ENCODE measurements around the gene TMEM143. TPM values are rescaled to one million over a fixed set of nuclear protein-coding genes. Genes with fewer than 3 reads are reported as not detected.
A peak's percentile ranks its signal among the peaks of the same experiment; 100 is the strongest.

The TMEM143 gene
- total and polyA plus RNA-seq, 10 donors: 5.8 to 14.8 (median 9.1) TPM

GRCh38 chr19:48342841-48343540 lies 20.7 kb downstream of the TMEM143 start:
- no peaks in the 10 kb centered on the region for H3K27me3 ChIP-seq (replicated peaks in 1 of 7)
- no peaks in the 10 kb centered on the region for H3K9me3 ChIP-seq
- H3K36me3 ChIP-seq: peaks cover 0 to 39% (median 2%) of the 10 kb centered on the region in 6 donors
- no peak for DNase-seq
- TF ChIP-seq POLR2AphosphoS5 (IDR thresholded peaks at IDR 0.05) (no peak), CTCF (IDR thresholded peaks at IDR 0.05 in 8 of 11, conservative IDR thresholded peaks at IDR 0.05 in 3 of 11) (no peak), POLR2A (IDR thresholded peaks at IDR 0.05) (no peak)
- no peak overlapping the region for H3K27ac ChIP-seq
- no peak overlapping the region for H3K4me3 ChIP-seq
- intact Hi-C loops (cut with DNase I; ENCODE audit: low total_unique reads): no loop called here
- no peaks in the 10 kb centered on the region for H3K4me1 ChIP-seq
- WGBS, 5 donors: 92 to 96% (median 94%) methylated on average over 19 to 23 of the region's 23 CpGs

- Histone ChIP-seq H3K9me3 (no peaks in the 10 kb centered on the region), H3K4me3 (no peak overlapping the region), H3K27me3 (replicated peaks in 1 of 7) (no peaks in the 10 kb centered on the region), H3K36me3 (peaks cover 0 to 38% (median 2%) of the 10 kb centered on the region in 6 donors), H3K4me1 (no peaks in the 10 kb centered on the region), H3K27ac (no peak overlapping the region)
- intact Hi-C loops (cut with DNase I; ENCODE audit: low total_unique reads): no loop called here
- TF ChIP-seq CTCF (IDR thresholded peaks at IDR 0.05 in 8 of 11, conservative IDR thresholded peaks at IDR 0.05 in 3 of 11): no peak
- TF ChIP-seq POLR2AphosphoS5 (IDR thresholded peaks at IDR 0.05): peak in 1 of 3 donors; percentile 26
- WGBS, 5 donors: 85 to 97% (median 91%) methylated on average over 12 to 20 of the region's 20 CpGs
- DNase-seq: no peak
Measured at GRCh38 chr19:48342414-48342738, 21.4 kb downstream of the TMEM143 start.

DNA sequence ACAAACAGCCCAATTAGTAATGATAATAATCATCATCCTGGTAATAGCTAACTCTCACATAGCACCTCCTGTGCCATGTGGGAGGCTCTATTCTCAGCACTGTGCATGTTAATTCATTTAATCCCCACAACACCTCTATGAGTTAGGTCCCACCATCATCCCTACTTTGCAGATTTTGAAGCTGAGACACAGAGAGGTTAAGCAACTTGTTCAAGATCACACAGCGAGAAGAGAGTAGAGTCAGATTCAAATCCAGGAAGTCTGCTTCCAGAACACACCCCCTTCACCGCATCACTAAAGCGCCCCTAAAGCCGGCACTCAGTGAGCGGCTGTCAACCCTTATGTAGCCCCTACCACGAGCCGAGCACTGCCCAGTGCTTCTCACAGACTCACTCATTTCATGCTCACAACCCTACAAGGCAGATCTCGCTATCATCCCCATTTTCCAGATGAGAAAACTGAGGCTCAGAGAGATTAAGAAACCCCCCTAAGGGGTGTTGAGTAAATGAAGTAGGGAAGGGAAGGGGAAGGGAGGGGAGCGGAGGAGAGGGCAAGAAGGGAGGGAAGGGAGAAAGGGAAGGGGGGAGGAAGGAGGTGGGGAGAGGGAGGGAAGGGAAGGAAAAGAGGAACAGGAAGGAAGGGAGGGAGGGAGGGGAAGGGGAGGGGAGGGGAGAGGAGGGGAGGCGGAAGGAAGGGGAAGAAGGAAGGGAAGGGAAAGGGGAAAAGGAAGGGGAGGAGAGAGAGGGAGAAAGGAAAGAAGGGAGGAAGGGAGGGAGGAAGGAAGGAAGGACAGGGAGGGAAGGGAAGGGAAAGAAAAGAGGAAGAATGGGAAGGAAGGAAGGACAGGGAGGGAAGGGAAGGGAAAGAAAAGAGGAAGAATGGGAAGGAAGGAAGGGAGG lies 22.0 kb downstream of the TMEM143 start:
- DNase-seq: no peak
- intact Hi-C loops (cut with DNase I; ENCODE audit: low total_unique reads): no loop called here
- Histone ChIP-seq H3K27me3 (replicated peaks in 1 of 7) (no peaks in the 10 kb centered on the region), H3K9me3 (no peaks in the 10 kb centered on the region), H3K36me3 (peaks cover 0 to 34% (median 2%) of the 10 kb centered on the region in 6 donors), H3K4me3 (no peak overlapping the region), H3K27ac (no peak overlapping the region), H3K4me1 (no peaks in the 10 kb centered on the region)
- TF ChIP-seq POLR2A (IDR thresholded peaks at IDR 0.05) (no peak), POLR2AphosphoS5 (IDR thresholded peaks at IDR 0.05) (no peak), CTCF (IDR thresholded peaks at IDR 0.05 in 8 of 11, conservative IDR thresholded peaks at IDR 0.05 in 3 of 11) (no peak)
- 92 to 95% (median 93%) methylated on average over 10 of the region's 10 CpGs for WGBS, 5 donors

- Histone ChIP-seq H3K27ac (no peak overlapping the region), H3K36me3 (peaks cover 0 to 34% (median 2%) of the 10 kb centered on the region in 6 donors), H3K4me3 (no peak overlapping the region), H3K9me3 (no peaks in the 10 kb centered on the region), H3K27me3 (replicated peaks in 1 of 7) (no peaks in the 10 kb centered on the region), H3K4me1 (no peaks in the 10 kb centered on the region)
- WGBS, 5 donors: 92 to 99% (median 96%) methylated on average over 10 to 11 of the region's 11 CpGs
- no peak for DNase-seq
- TF ChIP-seq POLR2A (IDR thresholded peaks at IDR 0.05): no peak
- TF ChIP-seq POLR2AphosphoS5 (IDR thresholded peaks at IDR 0.05): no peak
- no peak for TF ChIP-seq CTCF (IDR thresholded peaks at IDR 0.05 in 8 of 11, conservative IDR thresholded peaks at IDR 0.05 in 3 of 11)
- intact Hi-C loops (cut with DNase I; ENCODE audit: low total_unique reads): no loop called here
Measured at GRCh38 chr19:48340995-48341394, 22.7 kb downstream of the TMEM143 start.
